HG03095 (cell line): ENCODE data around the gene ETV6.

Source experiments
- ATAC-seq: cut with Tn5 transposase; IDR thresholded peaks from one replicate; pipeline ENCODE4 v1.9.1; 2021; ENCODE audit warnings: moderate library complexity; ENCODE audit not compliant: unreplicated experiment

The ETV6 gene

GRCh38 chr12:11642785-11643184 is 6.7 kb upstream of the ETV6 start:
- ATAC-seq = no peak

GRCh38 chr12:11645391-11645790 is 4.1 kb upstream of the ETV6 start:
- ATAC-seq = no peak

- peak; percentile 28 for ATAC-seq
Measured at GRCh38 chr12:11648514-11649412, 711 bp upstream of the ETV6 start.

- no peak for ATAC-seq
Measured at GRCh38 chr12:11650286-11651281, 1.1 kb downstream of the ETV6 start.

- no peak for ATAC-seq
Measured at GRCh38 chr12:11651381-11651780, 1.9 kb downstream of the ETV6 start.

- ATAC-seq = no peak
Measured at GRCh38 chr12:11651785-11652184, 2.3 kb downstream of the ETV6 start.

- no peak for ATAC-seq
Measured at GRCh38 chr12:11652351-11653040, 3.0 kb downstream of the ETV6 start.

- no peak for ATAC-seq
Measured at GRCh38 chr12:11653215-11653753, 3.8 kb downstream of the ETV6 start.

- no peak for ATAC-seq
Measured at GRCh38 chr12:11654338-11654737, 4.9 kb downstream of the ETV6 start.

GRCh38 chr12:11654802-11655201 is 5.3 kb downstream of the ETV6 start:
- ATAC-seq = no peak

- no peak for ATAC-seq
Measured at GRCh38 chr12:11655842-11656241, 6.4 kb downstream of the ETV6 start.

- no peak for ATAC-seq
Measured at GRCh38 chr12:11656550-11656949, 7.1 kb downstream of the ETV6 start.

GRCh38 chr12:11657511-11657910 is 8.0 kb downstream of the ETV6 start:
- ATAC-seq = no peak

- ATAC-seq = no peak
Measured at GRCh38 chr12:11658791-11659190, 9.3 kb downstream of the ETV6 start.

- ATAC-seq = no peak
Measured at GRCh38 chr12:11660624-11661023, 11.2 kb downstream of the ETV6 start.

- ATAC-seq = no peak
Measured at GRCh38 chr12:11661491-11662089, 12.1 kb downstream of the ETV6 start.

- no peak for ATAC-seq
Measured at GRCh38 chr12:11662369-11662768, 12.9 kb downstream of the ETV6 start.

- no peak for ATAC-seq
Measured at GRCh38 chr12:11663130-11663529, 13.7 kb downstream of the ETV6 start.

- no peak for ATAC-seq
Measured at GRCh38 chr12:11664101-11664500, 14.6 kb downstream of the ETV6 start.
